T-helper 2 cell treated with Interferon-gamma antibody and Interleukin-4, amounts not matched to agents 5 μg/mL and 100 μg/mL, for 36 hours (primary cell): ENCODE data around the gene GLI3.

Source experiments
- DNase-seq: peaks from one replicate; pipeline ENCODE4 v3.0.0; 2021; ENCODE audit warnings: low spot score
- H3K27ac Mint-ChIP-seq: one replicate; pipeline ENCODE4 v1.8.0; 2021; ENCODE audit warnings: mild to moderate bottlenecking, mixed read lengths
- H3K27me3 Mint-ChIP-seq: one replicate; pipeline ENCODE4 v1.8.0; 2021; ENCODE audit warnings: low read depth, mixed read lengths
- H3K36me3 Mint-ChIP-seq: one replicate; pipeline ENCODE4 v1.8.0; 2021; ENCODE audit warnings: low read depth, mixed read lengths
- H3K4me1 Mint-ChIP-seq: one replicate; pipeline ENCODE4 v1.8.0; 2021; ENCODE audit warnings: low read depth, mixed read lengths
- H3K4me3 Mint-ChIP-seq: one replicate; pipeline ENCODE4 v1.8.0; 2022; ENCODE audit warnings: mild to moderate bottlenecking, moderate library complexity, mixed read lengths
- H3K9me3 Mint-ChIP-seq: one replicate; pipeline ENCODE4 v1.8.0; 2021; ENCODE audit warnings: mixed read lengths

GLI3 gene

GRCh38 chr7:41979834-41980307 lies 257.1 kb downstream of the GLI3 start:
- Mint-ChIP-seq H3K9me3 (no peaks in the 10 kb centered on the region), H3K27me3 (no peaks in the 10 kb centered on the region), H3K27ac (no peak overlapping the region), H3K4me1 (no peaks in the 10 kb centered on the region), H3K4me3 (no peak overlapping the region), H3K36me3 (no peaks in the 10 kb centered on the region)
- no peak for DNase-seq

GRCh38 chr7:41978858-41979257 lies 258.2 kb downstream of the GLI3 start:
- Mint-ChIP-seq H3K4me3 (no peak overlapping the region), H3K27ac (no peak overlapping the region), H3K27me3 (no peaks in the 10 kb centered on the region), H3K9me3 (no peaks in the 10 kb centered on the region), H3K4me1 (no peaks in the 10 kb centered on the region), H3K36me3 (no peaks in the 10 kb centered on the region)
- no peak for DNase-seq

GRCh38 chr7:41977661-41978060 lies 259.3 kb downstream of the GLI3 start:
- Mint-ChIP-seq H3K4me1 (no peaks in the 10 kb centered on the region), H3K27me3 (no peaks in the 10 kb centered on the region), H3K4me3 (no peak overlapping the region), H3K36me3 (no peaks in the 10 kb centered on the region), H3K9me3 (no peaks in the 10 kb centered on the region), H3K27ac (no peak overlapping the region)
- no peak for DNase-seq

- Mint-ChIP-seq H3K9me3 (no peaks in the 10 kb centered on the region), H3K4me1 (no peaks in the 10 kb centered on the region), H3K27ac (no peak overlapping the region), H3K4me3 (no peak overlapping the region), H3K36me3 (no peaks in the 10 kb centered on the region), H3K27me3 (no peaks in the 10 kb centered on the region)
- DNase-seq, result no peak
Measured at GRCh38 chr7:41977151-41977651, 259.8 kb downstream of the GLI3 start.

- Mint-ChIP-seq H3K9me3 (no peaks in the 10 kb centered on the region), H3K27ac (no peak overlapping the region), H3K4me3 (no peak overlapping the region), H3K27me3 (no peaks in the 10 kb centered on the region), H3K4me1 (no peaks in the 10 kb centered on the region), H3K36me3 (no peaks in the 10 kb centered on the region)
- no peak for DNase-seq
Measured at GRCh38 chr7:41976411-41976810, 260.6 kb downstream of the GLI3 start.

GRCh38 chr7:41975849-41976248 lies 261.2 kb downstream of the GLI3 start:
- no peaks in the 10 kb centered on the region for H3K27me3 Mint-ChIP-seq
- DNase-seq, result no peak
- H3K27ac Mint-ChIP-seq, result no peak overlapping the region

GRCh38 chr7:41974870-41975557 lies 262.0 kb downstream of the GLI3 start:
- Mint-ChIP-seq H3K9me3 (no peaks in the 10 kb centered on the region), H3K27ac (no peak overlapping the region), H3K4me3 (no peak overlapping the region), H3K4me1 (no peaks in the 10 kb centered on the region), H3K27me3 (no peaks in the 10 kb centered on the region), H3K36me3 (no peaks in the 10 kb centered on the region)
- DNase-seq, result no peak

More at GRCh38 chr7:41975849-41976248, 261.2 kb downstream of the GLI3 start:
- H3K36me3 Mint-ChIP-seq, result no peaks in the 10 kb centered on the region
- H3K4me1 Mint-ChIP-seq, result no peaks in the 10 kb centered on the region
- no peaks in the 10 kb centered on the region for H3K9me3 Mint-ChIP-seq
- no peak overlapping the region for H3K4me3 Mint-ChIP-seq

- no peaks in the 10 kb centered on the region for H3K27me3 Mint-ChIP-seq
Measured at GRCh38 chr7:41973202-41973730, 263.7 kb downstream of the GLI3 start.

GRCh38 chr7:41972776-41973175 lies 264.2 kb downstream of the GLI3 start:
- Mint-ChIP-seq H3K4me1 (no peaks in the 10 kb centered on the region), H3K4me3 (no peak overlapping the region), H3K27ac (no peak overlapping the region), H3K9me3 (no peaks in the 10 kb centered on the region), H3K27me3 (no peaks in the 10 kb centered on the region), H3K36me3 (no peaks in the 10 kb centered on the region)
- DNase-seq, result no peak

More at GRCh38 chr7:41973202-41973730, 263.7 kb downstream of the GLI3 start:
- Mint-ChIP-seq H3K9me3 (no peaks in the 10 kb centered on the region), H3K27ac (no peak overlapping the region), H3K4me1 (no peaks in the 10 kb centered on the region), H3K4me3 (no peak overlapping the region), H3K36me3 (no peaks in the 10 kb centered on the region)
- DNase-seq, result no peak

GRCh38 chr7:41972270-41972669 lies 264.7 kb downstream of the GLI3 start:
- no peak for DNase-seq
- Mint-ChIP-seq H3K36me3 (no peaks in the 10 kb centered on the region), H3K4me3 (no peak overlapping the region)

GRCh38 chr7:41971640-41972187 lies 265.3 kb downstream of the GLI3 start:
- Mint-ChIP-seq H3K4me1 (no peaks in the 10 kb centered on the region), H3K27me3 (no peaks in the 10 kb centered on the region), H3K36me3 (no peaks in the 10 kb centered on the region), H3K27ac (no peak overlapping the region), H3K9me3 (no peaks in the 10 kb centered on the region), H3K4me3 (no peak overlapping the region)
- no peak for DNase-seq

More at GRCh38 chr7:41972270-41972669, 264.7 kb downstream of the GLI3 start:
- no peaks in the 10 kb centered on the region for H3K27me3 Mint-ChIP-seq
- no peaks in the 10 kb centered on the region for H3K9me3 Mint-ChIP-seq
- H3K4me1 Mint-ChIP-seq, result no peaks in the 10 kb centered on the region
- no peak overlapping the region for H3K27ac Mint-ChIP-seq

- Mint-ChIP-seq H3K9me3 (no peaks in the 10 kb centered on the region), H3K27me3 (no peaks in the 10 kb centered on the region), H3K36me3 (no peaks in the 10 kb centered on the region), H3K27ac (no peak overlapping the region), H3K4me3 (no peak overlapping the region), H3K4me1 (no peaks in the 10 kb centered on the region)
- no peak for DNase-seq
Measured at GRCh38 chr7:41970941-41971340, 266.1 kb downstream of the GLI3 start.

- Mint-ChIP-seq H3K9me3 (no peaks in the 10 kb centered on the region), H3K36me3 (no peaks in the 10 kb centered on the region), H3K27ac (no peak overlapping the region), H3K4me1 (no peaks in the 10 kb centered on the region), H3K4me3 (no peak overlapping the region), H3K27me3 (no peaks in the 10 kb centered on the region)
- no peak for DNase-seq
Measured at GRCh38 chr7:41969561-41970105, 267.4 kb downstream of the GLI3 start.

- Mint-ChIP-seq H3K27me3 (no peaks in the 10 kb centered on the region), H3K36me3 (no peaks in the 10 kb centered on the region), H3K9me3 (no peaks in the 10 kb centered on the region), H3K4me3 (no peak overlapping the region), H3K27ac (no peak overlapping the region), H3K4me1 (no peaks in the 10 kb centered on the region)
- DNase-seq, result no peak
Measured at GRCh38 chr7:41967156-41967555, 269.9 kb downstream of the GLI3 start.
